OCI-LY1 (cell line): Measurements from ENCODE around the gene CRABP1.

Experiments
- CTCF ChIP-seq: fragments of 200-600 bp; sonication (generic), shearing (Covaris generic); IDR thresholded peaks from 2 replicates; pipeline ENCODE4 v1.5.1; 2017; ENCODE audit warnings: mild to moderate bottlenecking, antibody characterized with exemption, low read length, moderate library complexity, mixed read lengths
- EZH2 ChIP-seq: fragments of 200-600 bp; sonication (generic), shearing (Covaris generic); IDR thresholded peaks from 2 replicates; pipeline ENCODE4 v1.8.0; 2017; ENCODE audit warnings: borderline replicate concordance, mixed run types, mild to moderate bottlenecking, antibody characterized with exemption, low read length, moderate library complexity, mixed read lengths

GRCh38 chr15:78355177-78355576 lies 15.0 kb downstream of the CRABP1 start:
- TF ChIP-seq CTCF (no peak), EZH2 (no peak)
